ENCODE data around the gene NDRG3.
"Not testable (repeated sequence)": the region's sequence is repeated elsewhere in the genome, so short reads cannot be mapped to it uniquely, and the experiment has no call there.

The NDRG3 gene

DNA sequence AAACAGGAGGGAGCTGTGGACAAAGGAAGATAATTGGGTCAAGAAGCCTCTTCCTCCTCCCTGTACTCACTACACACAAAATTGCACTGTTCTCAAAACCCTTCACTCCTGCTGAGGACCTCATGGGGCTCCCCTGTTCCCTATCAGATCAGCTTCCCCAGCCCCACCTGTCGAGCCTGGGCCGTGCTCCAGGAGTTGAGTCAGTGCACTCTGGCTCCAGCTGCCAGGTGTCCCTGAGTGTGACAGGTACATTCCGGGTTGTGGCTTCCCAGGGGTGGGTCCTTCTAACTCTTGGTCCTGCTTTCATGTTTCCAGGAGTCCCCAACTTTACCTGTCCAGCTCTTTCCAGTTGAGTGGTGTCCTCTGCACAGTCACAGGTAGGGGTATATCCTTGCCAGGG lies 131.9 kb downstream of the NDRG3 start:
- Histone ChIP-seq H3K9me3 (no peaks in the 10 kb centered on the region), H3K27me3 (no peaks in the 10 kb centered on the region), H3K4me3 (ENCODE audit: low read depth, low read length) (no peak overlapping the region), H3K36me3 (peaks cover 45% of the 10 kb centered on the region), H3K4me1 (no peaks in the 10 kb centered on the region)
- no peak for TF ChIP-seq CTCF (IDR thresholded peaks at IDR 0.05; ENCODE audit: low read depth, low read length)
- DNase-seq, result no peak

DNA sequence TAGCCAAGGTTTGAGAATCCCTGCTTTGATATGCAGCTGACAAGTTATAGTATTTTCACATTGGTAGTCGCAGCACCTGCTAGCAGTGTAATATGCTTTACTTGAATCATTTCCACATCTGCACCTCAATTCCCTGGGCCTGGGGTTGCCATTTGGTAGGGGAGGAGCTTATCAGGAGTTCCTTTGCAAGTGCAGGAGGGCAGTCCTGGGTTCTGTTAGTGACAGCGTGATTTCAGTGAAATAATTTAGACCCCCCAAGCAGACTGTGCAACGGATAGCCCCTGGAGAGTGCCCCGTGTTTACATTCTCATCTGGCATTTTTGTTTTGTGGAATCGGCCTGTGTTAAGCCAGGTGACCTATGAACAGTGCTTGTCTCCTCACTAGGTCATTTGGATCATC lies 134.3 kb downstream of the NDRG3 start:
- TF ChIP-seq CTCF (IDR thresholded peaks at IDR 0.05; ENCODE audit: low read depth, low read length), result no peak
- no peaks in the 10 kb centered on the region for H3K4me1 ChIP-seq
- H3K9me3 ChIP-seq, result no peaks in the 10 kb centered on the region
- no peak for DNase-seq
- H3K36me3 ChIP-seq, result peaks cover 55% of the 10 kb centered on the region
- H3K27me3 ChIP-seq, result no peaks in the 10 kb centered on the region
- H3K4me3 ChIP-seq (ENCODE audit: low read depth, low read length), result no peak overlapping the region

GRCh38 chr20:36608388-36608728 lies 137.5 kb downstream of the NDRG3 start:
- not testable (repeated sequence) for H3K4me3 ChIP-seq (ENCODE audit: low read depth, low read length); H3K4me1 ChIP-seq; DNase-seq; H3K27me3 ChIP-seq; H3K9me3 ChIP-seq
- H3K36me3 ChIP-seq, result peaks cover 48% of the 10 kb centered on the region

DNA sequence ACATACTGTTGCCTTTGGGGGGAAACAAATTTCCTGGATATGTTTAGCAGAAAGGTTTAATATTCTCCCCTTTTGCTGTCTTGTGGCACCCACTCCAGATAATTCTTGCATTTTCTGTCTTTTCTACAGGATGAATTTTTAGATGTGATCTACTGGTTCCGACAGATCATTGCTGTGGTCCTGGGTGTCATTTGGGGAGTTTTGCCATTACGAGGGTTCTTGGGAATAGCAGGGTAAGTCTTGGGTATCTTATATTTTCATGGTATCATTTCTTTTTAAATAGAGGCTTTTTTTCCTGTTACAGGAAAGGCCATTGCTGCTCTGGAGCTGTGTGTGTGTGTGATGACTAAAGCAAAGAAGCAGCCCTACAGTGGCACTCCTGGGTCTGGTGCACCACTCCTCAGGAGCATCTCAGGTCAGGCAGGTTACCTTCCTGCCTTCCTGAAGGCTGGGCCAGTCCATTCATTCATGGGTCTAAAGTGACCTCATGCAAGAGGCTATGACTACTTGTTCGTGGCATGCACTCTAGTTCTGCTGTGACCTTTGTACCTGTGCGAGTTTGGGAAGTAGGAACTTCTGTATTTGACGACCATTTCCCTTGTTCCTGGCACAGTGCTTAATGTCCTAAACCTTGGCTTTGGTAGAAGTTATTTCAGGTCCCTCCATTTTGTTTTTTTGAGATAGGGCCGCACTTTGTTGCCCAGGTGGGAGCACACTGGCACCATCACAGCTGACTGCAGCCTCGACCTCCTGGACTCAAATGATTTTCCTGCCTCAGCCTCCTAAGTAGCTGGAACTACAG lies 138.1 kb downstream of the NDRG3 start:
- Histone ChIP-seq H3K4me1 (no peaks in the 10 kb centered on the region), H3K36me3 (peaks cover 43% of the 10 kb centered on the region), H3K4me3 (ENCODE audit: low read depth, low read length) (no peak overlapping the region), H3K9me3 (no peaks in the 10 kb centered on the region), H3K27me3 (no peaks in the 10 kb centered on the region)
- no peak for TF ChIP-seq CTCF (IDR thresholded peaks at IDR 0.05; ENCODE audit: low read depth, low read length)
- no peak for DNase-seq

DNA sequence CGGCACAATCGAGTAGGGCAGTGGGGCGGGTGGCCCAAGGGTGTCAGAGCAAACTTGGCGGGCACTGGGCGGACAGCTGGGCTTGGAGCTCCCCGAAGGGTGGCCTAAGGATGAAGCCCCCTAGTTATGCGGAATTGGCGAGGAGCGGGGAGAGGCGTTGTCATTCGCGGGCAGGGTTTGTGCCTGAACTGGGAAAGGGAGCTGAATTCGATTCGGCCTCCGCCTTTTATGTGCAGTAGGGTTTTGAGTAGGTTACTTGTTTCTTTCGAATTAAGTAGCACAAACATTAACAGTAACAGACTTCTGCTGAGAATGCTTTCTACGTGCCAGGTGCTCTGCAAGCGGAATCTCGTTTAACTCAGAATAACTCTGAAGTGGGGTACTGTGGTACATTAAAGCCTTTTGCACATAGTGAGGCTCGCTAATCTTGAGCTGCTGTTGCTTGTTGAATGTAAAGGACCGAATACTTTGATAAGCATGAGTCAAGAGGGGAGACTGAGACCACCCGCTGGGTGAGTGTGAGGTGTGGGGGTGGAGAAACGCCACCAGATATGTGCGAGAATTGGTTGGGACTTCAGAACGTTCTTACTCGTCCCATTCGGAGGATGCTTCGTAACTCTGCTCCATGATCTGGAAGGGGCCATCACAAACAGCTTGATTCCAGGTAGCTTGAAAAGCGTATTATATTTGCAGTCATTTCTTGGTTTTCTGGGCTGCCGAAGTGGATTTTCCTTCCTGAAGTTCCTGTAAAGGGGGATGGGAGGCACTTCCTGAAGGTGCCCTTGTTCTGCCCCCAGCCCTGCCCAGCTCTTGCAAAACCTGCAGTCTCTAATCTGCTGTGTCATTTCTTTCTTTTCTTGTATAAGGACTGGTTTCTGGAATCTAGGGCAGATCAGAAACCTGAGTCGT lies 139.5 kb downstream of the NDRG3 start:
- H3K27me3 ChIP-seq, result no peaks in the 10 kb centered on the region
- no peak for DNase-seq
- no peak for TF ChIP-seq CTCF (IDR thresholded peaks at IDR 0.05; ENCODE audit: low read depth, low read length)
- no peaks in the 10 kb centered on the region for H3K9me3 ChIP-seq
- H3K36me3 ChIP-seq, result peaks cover 30% of the 10 kb centered on the region
- no peaks in the 10 kb centered on the region for H3K4me1 ChIP-seq
- H3K4me3 ChIP-seq (ENCODE audit: low read depth, low read length), result peak overlapping the region; percentile 99

GRCh38 chr20:36605399-36606157 lies 140.3 kb downstream of the NDRG3 start, which contains the start of gene RAB5IF:
RAB5IF (plus strand) TSS chr20:36605779; CDS start chr20:36605952, 173 bp downstream.
- peaks cover 25% of the 10 kb centered on the region for H3K36me3 ChIP-seq
- H3K9me3 ChIP-seq, result no peaks in the 10 kb centered on the region
- peak within 1 kb of the TSS; percentile 99 for H3K4me3 ChIP-seq (ENCODE audit: low read depth, low read length)
- H3K4me1 ChIP-seq, result no peaks in the 10 kb centered on the region
- H3K27me3 ChIP-seq, result no peaks in the 10 kb centered on the region
- peak; percentile 92 for TF ChIP-seq CTCF (IDR thresholded peaks at IDR 0.05; ENCODE audit: low read depth, low read length)
- peak; percentile 99 for DNase-seq
